HFFc6 (cell line): Measurements from ENCODE around the gene PIGT. TPM values are rescaled to one million over a fixed set of nuclear protein-coding genes. Genes with fewer than 3 reads are reported as not detected.

Experiments
- microRNA-seq: library from miRNA; unstranded; fragments of <30 nt; microRNA quantifications from one replicate; pipeline ENCODE4, GENCODE V29; 2019
- total RNA-seq, 6 experiments: library from RNA; stranded (reverse); fragmentation: NEBNext Ultra II Directional; extraction: Animal tissue kit (Norgen Biotek cat#: 25700); gene quantifications; 2 replicates in 1 of 6; 3 replicates in 5 of 6; pipeline ENCODE4 v1.2.3, GENCODE V29; 2021

Gene PIGT
- total RNA-seq, 6 experiments from 2014 or later = 76.7 to 94.0 (median 81.8) TPM

Small RNA genes lying within 50 kb of the gene (microRNA-seq; reads per million reads assigned to microRNA genes)
- gene MIR6812 = 3.9 reads per million

Other genes starting within 250 kb of the PIGT start
- gene PI3, start 241.2 kb upstream of the PIGT start, total RNA-seq = not detected
- gene SEMG1, start 209.1 kb upstream of the PIGT start, total RNA-seq = not detected
- not detected for gene SEMG2, start 194.8 kb upstream of the PIGT start, total RNA-seq
- gene SLPI, start 161.6 kb upstream of the PIGT start, total RNA-seq = under 1 TPM in 2 of 6 experiments, not detected in 4; 0.33 to 0.66 TPM
- not detected for gene RBPJL, start 109.3 kb upstream of the PIGT start, total RNA-seq
- not detected for gene MATN4, start 107.8 kb upstream of the PIGT start, total RNA-seq
- 100 to 1,000 TPM; 122 to 146 (median 135) TPM for gene SDC4, start 67.7 kb upstream of the PIGT start, total RNA-seq
- 10 to 100 TPM; 22.9 to 34.1 (median 27.6) TPM for gene SYS1, start 53.0 kb upstream of the PIGT start, total RNA-seq
- gene TP53TG5, start 37.8 kb upstream of the PIGT start, total RNA-seq = not detected
- 10 to 100 TPM; 15.2 to 19.5 (median 19.0) TPM for gene DBNDD2, start 7.9 kb upstream of the PIGT start, total RNA-seq
- under 1 TPM in 1 of 6 experiments, not detected in 5; 0.97 TPM for gene WFDC2, start 53.6 kb downstream of the PIGT start, total RNA-seq
- gene SPINT3, start 99.5 kb downstream of the PIGT start, total RNA-seq = not detected
- not detected for gene WFDC6, start 123.3 kb downstream of the PIGT start, total RNA-seq
- gene EPPIN, start 131.3 kb downstream of the PIGT start, total RNA-seq = not detected
- not detected for gene WFDC8, start 163.1 kb downstream of the PIGT start, total RNA-seq
- not detected for gene WFDC10A, start 213.6 kb downstream of the PIGT start, total RNA-seq
- gene WFDC9, start 215.1 kb downstream of the PIGT start, total RNA-seq = not detected